NB4 (cell line): ENCODE data around the gene HOMER3.
A peak's percentile ranks its signal among the peaks of the same experiment; 100 is the strongest.

Experiments used
- DNase-seq: peaks from one replicate; pipeline ENCODE4 v3.0.0; 2010; ENCODE audit warnings: low read depth
- H3K4me3 ChIP-seq: one replicate; pipeline ENCODE4 v1.5.1; 2011; ENCODE audit warnings: mild to moderate bottlenecking, low read depth, low read length, moderate library complexity
- MYC ChIP-seq: IDR thresholded peaks from 2 replicates; pipeline ENCODE4 v1.6.1; 2011; ENCODE audit warnings: low read depth, low read length
- POLR2A ChIP-seq: IDR thresholded peaks from 2 replicates; pipeline ENCODE4 v1.6.1; 2011; ENCODE audit warnings: mild to moderate bottlenecking; ENCODE audit not compliant: insufficient read length; ENCODE audit errors: extremely low read depth
- TF ChIP-seq, protein P1 (sequence below): IDR thresholded peaks from 2 replicates; pipeline ENCODE4 v1.6.1; 2011; ENCODE audit warnings: low read depth, low read length
- TF ChIP-seq, protein P2 (sequence below): IDR thresholded peaks from one replicate; pipeline ENCODE4 v1.5.1; 2012; ENCODE audit warnings: low read depth, low read length

Gene HOMER3

DNA sequence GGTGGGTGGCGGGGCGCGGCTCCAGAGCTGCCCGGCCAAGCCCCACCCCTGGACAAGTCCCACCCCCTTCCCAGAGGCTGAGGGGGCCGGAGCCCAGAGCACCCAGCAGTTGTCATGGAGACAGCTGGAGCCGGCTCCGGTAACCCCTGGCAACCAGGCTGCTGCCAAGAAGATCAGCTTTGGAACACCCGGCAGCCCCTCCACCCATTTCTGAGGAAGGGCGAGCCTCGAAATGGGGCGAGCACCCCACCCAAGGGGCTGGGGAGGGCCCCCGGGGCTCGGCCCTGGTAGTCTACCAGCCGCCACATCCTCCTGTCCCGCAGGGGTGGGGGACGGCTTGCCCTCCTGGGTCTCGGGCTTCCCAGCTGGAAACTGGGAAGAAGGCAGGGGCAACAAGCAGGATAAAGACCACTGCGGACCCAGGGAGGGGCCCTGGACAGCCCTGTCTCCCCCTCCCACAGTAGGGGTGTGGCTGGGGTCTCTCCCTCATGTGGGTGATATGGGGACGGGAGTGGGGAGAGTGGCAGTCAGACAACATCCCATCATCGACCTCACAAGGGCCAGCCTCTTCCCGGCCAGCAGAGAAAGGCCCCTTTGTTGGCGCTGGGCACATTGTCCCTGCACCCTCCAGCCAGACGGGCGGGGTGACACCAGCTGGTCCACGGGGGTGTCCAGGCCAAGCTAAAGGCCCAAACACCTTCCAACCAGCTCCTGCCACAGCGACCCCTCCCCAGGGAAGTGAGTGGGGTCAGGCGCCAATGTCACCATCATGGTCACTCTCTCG lies 46.6 kb downstream of the HOMER3 start:
- H3K4me3 ChIP-seq = peak overlapping the region; percentile 59
- TF ChIP-seq MYC (no peak), POLR2A (no peak)
- TF ChIP-seq, protein P1, sequence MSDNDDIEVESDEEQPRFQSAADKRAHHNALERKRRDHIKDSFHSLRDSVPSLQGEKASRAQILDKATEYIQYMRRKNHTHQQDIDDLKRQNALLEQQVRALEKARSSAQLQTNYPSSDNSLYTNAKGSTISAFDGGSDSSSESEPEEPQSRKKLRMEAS = no peak
- TF ChIP-seq, protein P2, sequence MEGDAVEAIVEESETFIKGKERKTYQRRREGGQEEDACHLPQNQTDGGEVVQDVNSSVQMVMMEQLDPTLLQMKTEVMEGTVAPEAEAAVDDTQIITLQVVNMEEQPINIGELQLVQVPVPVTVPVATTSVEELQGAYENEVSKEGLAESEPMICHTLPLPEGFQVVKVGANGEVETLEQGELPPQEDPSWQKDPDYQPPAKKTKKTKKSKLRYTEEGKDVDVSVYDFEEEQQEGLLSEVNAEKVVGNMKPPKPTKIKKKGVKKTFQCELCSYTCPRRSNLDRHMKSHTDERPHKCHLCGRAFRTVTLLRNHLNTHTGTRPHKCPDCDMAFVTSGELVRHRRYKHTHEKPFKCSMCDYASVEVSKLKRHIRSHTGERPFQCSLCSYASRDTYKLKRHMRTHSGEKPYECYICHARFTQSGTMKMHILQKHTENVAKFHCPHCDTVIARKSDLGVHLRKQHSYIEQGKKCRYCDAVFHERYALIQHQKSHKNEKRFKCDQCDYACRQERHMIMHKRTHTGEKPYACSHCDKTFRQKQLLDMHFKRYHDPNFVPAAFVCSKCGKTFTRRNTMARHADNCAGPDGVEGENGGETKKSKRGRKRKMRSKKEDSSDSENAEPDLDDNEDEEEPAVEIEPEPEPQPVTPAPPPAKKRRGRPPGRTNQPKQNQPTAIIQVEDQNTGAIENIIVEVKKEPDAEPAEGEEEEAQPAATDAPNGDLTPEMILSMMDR = no peak
- DNase-seq = no peak

DNA sequence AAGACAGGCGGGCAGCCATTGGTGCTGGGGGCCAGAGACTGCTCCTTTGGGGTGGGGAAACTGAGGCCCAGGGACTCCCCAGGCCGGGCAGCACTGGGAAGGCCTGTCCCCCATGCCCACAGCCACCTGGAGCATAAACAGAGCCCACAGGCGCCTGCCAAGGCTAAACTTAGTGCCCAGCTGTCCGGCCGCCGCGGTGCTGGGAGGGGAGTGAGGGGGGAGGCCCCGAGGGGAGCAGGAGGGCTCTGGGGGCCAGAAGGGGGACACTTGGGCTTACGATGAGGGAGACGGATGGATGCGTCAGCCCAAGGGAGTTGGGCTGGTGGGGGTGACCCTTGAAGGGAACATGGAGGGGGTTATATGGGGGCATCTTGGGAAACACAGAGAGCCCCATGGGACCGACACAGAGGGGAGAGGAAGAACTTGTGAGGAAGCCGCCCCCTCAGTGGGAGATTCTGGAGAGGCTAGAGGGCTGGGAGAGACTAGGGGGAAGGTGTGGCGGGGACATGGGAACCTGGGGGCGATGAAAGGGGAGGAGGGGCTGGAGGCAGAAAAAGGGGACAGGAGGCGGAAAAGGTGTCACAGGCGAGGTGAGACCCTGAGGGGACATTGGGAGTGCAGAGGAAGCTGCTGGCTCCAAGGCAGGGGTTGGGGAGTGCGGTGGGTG lies 47.3 kb downstream of the HOMER3 start:
- TF ChIP-seq, protein P2 = no peak
- no peak for DNase-seq
- no peak overlapping the region for H3K4me3 ChIP-seq

DNA sequence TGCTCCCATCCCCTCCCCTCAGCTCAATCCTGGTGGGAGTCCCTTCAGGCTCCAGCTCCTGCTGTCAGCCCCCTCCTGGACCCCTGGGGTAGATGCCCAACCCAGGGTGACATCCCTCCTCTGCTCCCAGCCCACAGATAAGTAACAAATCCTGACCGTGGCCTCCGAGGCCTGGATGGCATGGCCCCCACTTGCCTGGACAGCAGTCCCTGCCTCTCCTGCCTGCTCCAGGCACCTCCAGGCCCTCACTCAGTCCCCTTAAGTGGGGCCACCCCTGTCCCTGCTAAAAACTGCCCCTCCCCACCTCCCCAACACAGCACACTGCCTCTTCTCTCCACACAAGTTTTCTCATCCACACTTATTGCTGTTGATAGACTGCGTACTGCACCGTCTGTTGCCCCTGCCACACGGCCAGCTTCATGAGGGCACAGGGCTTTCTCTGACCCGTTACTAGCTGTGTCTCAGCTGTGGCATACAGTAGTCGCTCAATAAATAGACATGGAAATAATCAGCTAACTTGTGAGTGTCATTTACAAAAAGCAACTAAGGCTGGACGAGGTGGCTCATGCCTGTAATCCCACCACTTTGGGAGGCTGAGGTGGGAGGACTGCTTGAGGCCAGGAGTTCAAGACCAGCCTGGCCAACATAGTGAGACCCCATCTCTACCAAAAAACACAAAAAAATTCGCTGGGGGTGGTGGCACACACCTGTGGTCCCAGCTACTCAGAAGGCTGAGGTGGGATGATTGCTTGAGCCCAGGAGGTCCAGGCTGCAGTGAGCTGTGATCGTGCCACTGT lies 50.9 kb downstream of the HOMER3 start:
- no peak for DNase-seq
- TF ChIP-seq, protein P2 = no peak
- TF ChIP-seq, protein P1 = no peak
- no peak for TF ChIP-seq MYC
- no peak for TF ChIP-seq POLR2A
- no peak overlapping the region for H3K4me3 ChIP-seq

- no peak overlapping the region for H3K4me3 ChIP-seq
- TF ChIP-seq, protein P2 = no peak
- TF ChIP-seq, protein P1 = no peak
- TF ChIP-seq MYC (no peak), POLR2A (no peak)
- DNase-seq = no peak
Measured at GRCh38 chr19:18886972-18887371, 54.0 kb downstream of the HOMER3 start.

- no peak overlapping the region for H3K4me3 ChIP-seq
- no peak for DNase-seq
- TF ChIP-seq, protein P2 = no peak
- TF ChIP-seq, protein P1 = no peak
- TF ChIP-seq POLR2A (no peak), MYC (no peak)
Measured at GRCh38 chr19:18883526-18884304, 57.3 kb downstream of the HOMER3 start.
